Astrocyte (in vitro differentiated cells and primary cell): Measurements from ENCODE around the gene TCEA2.

Experiments used
- EZH2 ChIP-seq: IDR thresholded peaks from 2 replicates; pipeline ENCODE4 v1.6.1; 2012; ENCODE audit warnings: mild to moderate bottlenecking, low read length, inconsistent platforms; ENCODE audit not compliant: insufficient read depth
- TF ChIP-seq, protein P1 (sequence below): IDR thresholded peaks from 2 replicates; pipeline ENCODE4 v1.5.1; 2011; ENCODE audit warnings: low read depth, mild to moderate bottlenecking, inconsistent platforms, low read length, moderate library complexity; ENCODE audit not compliant: insufficient read depth

DNA sequence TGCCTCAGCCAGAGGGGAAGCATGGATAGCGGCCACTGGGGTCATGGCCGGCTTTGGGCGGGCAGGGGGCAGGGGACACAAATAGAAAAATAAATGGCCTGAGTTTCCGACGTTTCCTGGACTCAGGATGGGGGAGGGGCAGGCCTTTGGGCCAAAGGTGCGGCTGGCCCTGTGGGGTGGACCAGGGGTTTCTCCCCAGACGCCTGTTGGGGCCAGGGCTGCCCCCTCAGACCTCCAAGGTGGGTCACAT lies 6.4 kb upstream of the TCEA2 start:
- TF ChIP-seq, protein P1, sequence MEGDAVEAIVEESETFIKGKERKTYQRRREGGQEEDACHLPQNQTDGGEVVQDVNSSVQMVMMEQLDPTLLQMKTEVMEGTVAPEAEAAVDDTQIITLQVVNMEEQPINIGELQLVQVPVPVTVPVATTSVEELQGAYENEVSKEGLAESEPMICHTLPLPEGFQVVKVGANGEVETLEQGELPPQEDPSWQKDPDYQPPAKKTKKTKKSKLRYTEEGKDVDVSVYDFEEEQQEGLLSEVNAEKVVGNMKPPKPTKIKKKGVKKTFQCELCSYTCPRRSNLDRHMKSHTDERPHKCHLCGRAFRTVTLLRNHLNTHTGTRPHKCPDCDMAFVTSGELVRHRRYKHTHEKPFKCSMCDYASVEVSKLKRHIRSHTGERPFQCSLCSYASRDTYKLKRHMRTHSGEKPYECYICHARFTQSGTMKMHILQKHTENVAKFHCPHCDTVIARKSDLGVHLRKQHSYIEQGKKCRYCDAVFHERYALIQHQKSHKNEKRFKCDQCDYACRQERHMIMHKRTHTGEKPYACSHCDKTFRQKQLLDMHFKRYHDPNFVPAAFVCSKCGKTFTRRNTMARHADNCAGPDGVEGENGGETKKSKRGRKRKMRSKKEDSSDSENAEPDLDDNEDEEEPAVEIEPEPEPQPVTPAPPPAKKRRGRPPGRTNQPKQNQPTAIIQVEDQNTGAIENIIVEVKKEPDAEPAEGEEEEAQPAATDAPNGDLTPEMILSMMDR: no peak
- no peak for TF ChIP-seq EZH2
